ENCODE results near the gene PASD1.
"Not testable (repeated sequence)": the region's sequence is repeated elsewhere in the genome, so short reads cannot be mapped to it uniquely, and the experiment has no call there.

Gene PASD1

GRCh38 chrX:151563449-151563848 is at the start of gene PASD1:
TSS of gene PASD1 (plus strand) at chrX:151563675. CDS start at chrX:151601554, 37,879 bp downstream.
- DNase-seq, result no peak

GRCh38 chrX:151515237-151515636 is 48.2 kb upstream of the PASD1 start:
- DNase-seq, result no peak

- no peak for DNase-seq
Measured at GRCh38 chrX:151516538-151517187, 46.8 kb upstream of the PASD1 start.

GRCh38 chrX:151517421-151517820 is 46.1 kb upstream of the PASD1 start:
- no peak for DNase-seq

- no peak for DNase-seq
Measured at GRCh38 chrX:151523351-151523750, 40.1 kb upstream of the PASD1 start.

- no peak for DNase-seq
Measured at GRCh38 chrX:151536571-151536970, 26.9 kb upstream of the PASD1 start.

GRCh38 chrX:151537572-151537971 is 25.9 kb upstream of the PASD1 start:
- DNase-seq, result no peak

- DNase-seq, result no peak
Measured at GRCh38 chrX:151538190-151539122, 25.0 kb upstream of the PASD1 start.

- no peak for DNase-seq
Measured at GRCh38 chrX:151543706-151544105, 19.8 kb upstream of the PASD1 start.

- not testable (repeated sequence) for DNase-seq
Measured at GRCh38 chrX:151546226-151546625, 17.2 kb upstream of the PASD1 start.

- DNase-seq, result not testable (repeated sequence)
Measured at GRCh38 chrX:151551176-151551575, 12.3 kb upstream of the PASD1 start.

- DNase-seq, result no peak
Measured at GRCh38 chrX:151552743-151553142, 10.7 kb upstream of the PASD1 start.

- not testable (repeated sequence) for DNase-seq
Measured at GRCh38 chrX:151555301-151555700, 8.2 kb upstream of the PASD1 start.

GRCh38 chrX:151562485-151562884 is 990 bp upstream of the PASD1 start:
- DNase-seq, result not testable (repeated sequence)

- not testable (repeated sequence) for DNase-seq
Measured at GRCh38 chrX:151563003-151563402, 472 bp upstream of the PASD1 start.

GRCh38 chrX:151564035-151564434 is 560 bp downstream of the PASD1 start:
- DNase-seq, result no peak

GRCh38 chrX:151566872-151567271 is 3.4 kb downstream of the PASD1 start:
- not testable (repeated sequence) for DNase-seq

GRCh38 chrX:151570561-151570960 is 7.1 kb downstream of the PASD1 start:
- DNase-seq, result no peak

- not testable (repeated sequence) for DNase-seq
Measured at GRCh38 chrX:151593384-151593783, 29.9 kb downstream of the PASD1 start.

- no peak for DNase-seq
Measured at GRCh38 chrX:151596282-151596681, 32.8 kb downstream of the PASD1 start.

- no peak for DNase-seq
Measured at GRCh38 chrX:151604931-151605330, 41.5 kb downstream of the PASD1 start.

GRCh38 chrX:151609222-151609621 is 45.7 kb downstream of the PASD1 start:
- no peak for DNase-seq

GRCh38 chrX:151621422-151621821 is 57.9 kb downstream of the PASD1 start:
- DNase-seq, result no peak

GRCh38 chrX:151624677-151625076 is 61.2 kb downstream of the PASD1 start:
- no peak for DNase-seq

All from activated naive CD4-positive, alpha-beta T cell treated with Interleukin-2 at 50 U/mL for 16 hours (primary cell).